CD14-positive monocyte (primary cell): ENCODE results near the gene RD3L. TPM values are rescaled to one million over a fixed set of nuclear protein-coding genes. Genes with fewer than 3 reads are reported as not detected.

ENCODE experiments used
- DNase-seq, 3 donors: peaks; one replicate each; pipeline ENCODE4 v3.0.0-alpha.2; 2011 to 2022
- H2AFZ ChIP-seq: 2 replicates; pipeline ENCODE4 v1.6.0; 2012; ENCODE audit warnings: mild to moderate bottlenecking, low read depth, low read length, inconsistent platforms; ENCODE audit not compliant: insufficient read depth, poor library complexity, severe bottlenecking
- H3K27ac ChIP-seq, 2 donors: 1 replicate in 1 of 2; 2 replicates in 1 of 2; pipeline ENCODE4 v1.5.1; 2012 to 2013; ENCODE audit warnings: low read length in 2 of 2, control low read depth in 1 of 2, inconsistent platforms in 1 of 2, low read depth in 1 of 2, mild to moderate bottlenecking in 1 of 2
- H3K27me3 ChIP-seq, 2 donors: one replicate each; pipeline versions ENCODE4 v1.6.0 to v1.6.1; 2011 to 2013; ENCODE audit warnings: low read length in 2 of 2; ENCODE audit not compliant: control insufficient read depth in 2 of 2, insufficient read depth in 2 of 2
- H3K36me3 ChIP-seq, 2 donors: replicated peaks in 1 of 2; 1 replicate in 1 of 2; 2 replicates in 1 of 2; pipeline versions ENCODE4 v1.5.1 to v1.6.1; 2012 to 2013; ENCODE audit warnings: low read length in 2 of 2, control low read depth in 1 of 2, inconsistent platforms in 1 of 2, mild to moderate bottlenecking in 1 of 2; ENCODE audit not compliant: insufficient read depth in 2 of 2, control insufficient read depth in 1 of 2
- H3K4me1 ChIP-seq, 2 donors: 1 replicate in 1 of 2; 2 replicates in 1 of 2; pipeline versions ENCODE4 v1.5.1 to v1.6.1; 2012 to 2013; ENCODE audit warnings: low read length in 2 of 2, control low read depth in 1 of 2, inconsistent platforms in 1 of 2, mild to moderate bottlenecking in 1 of 2, moderate library complexity in 1 of 2; ENCODE audit not compliant: insufficient read depth in 2 of 2, control insufficient read depth in 1 of 2
- H3K4me2 ChIP-seq: replicated peaks from 2 replicates; pipeline ENCODE3; 2012; ENCODE audit warnings: low read length, moderate library complexity, mild to moderate bottlenecking; ENCODE audit not compliant: poor library complexity, severe bottlenecking; ENCODE audit errors: extremely low read depth
- H3K4me3 ChIP-seq, 3 experiments: fragments of 200-600 bp in 1 of 3; sonication (generic) in 1 of 3; replicated peaks in 1 of 3; 1 replicate in 2 of 3; 2 replicates in 1 of 3; pipeline ENCODE4 v1.5.1; 2011 to 2013; ENCODE audit warnings: low read length in 3 of 3, mild to moderate bottlenecking in 3 of 3, control low read depth in 2 of 3, low read depth in 2 of 3, inconsistent platforms in 1 of 3, moderate library complexity in 1 of 3
- H3K79me2 ChIP-seq: 2 replicates; pipeline ENCODE4 v1.6.0; 2012; ENCODE audit warnings: mild to moderate bottlenecking, control low read depth, inconsistent platforms, low read length, moderate library complexity; ENCODE audit not compliant: insufficient read depth
- H3K9ac ChIP-seq: 2 replicates; pipeline ENCODE4 v1.6.0; 2017; ENCODE audit warnings: low read length, mild to moderate bottlenecking; ENCODE audit not compliant: insufficient read depth, poor library complexity, severe bottlenecking
- H3K9me3 ChIP-seq, 2 donors: replicated peaks in 1 of 2; 1 replicate in 1 of 2; 2 replicates in 1 of 2; pipeline versions ENCODE4 v1.5.1 to v1.6.1; 2012 to 2013; ENCODE audit warnings: low read length in 2 of 2, control low read depth in 1 of 2; ENCODE audit not compliant: control insufficient read depth in 1 of 2, insufficient read depth in 1 of 2
- H4K20me1 ChIP-seq: 2 replicates; pipeline ENCODE4 v1.6.0; 2012; ENCODE audit warnings: mild to moderate bottlenecking, low read length, control low read depth, moderate library complexity; ENCODE audit not compliant: insufficient read depth
- H3K27ac Mint-ChIP-seq, 7 donors: one replicate each; pipeline ENCODE4 v1.8.0; 2020; ENCODE audit warnings: mild to moderate bottlenecking in 7 of 7, mixed read lengths in 7 of 7, moderate library complexity in 6 of 7, inconsistent platforms in 2 of 7
- H3K27me3 Mint-ChIP-seq, 3 donors: one replicate each; pipeline ENCODE4 v1.8.0; 2021 to 2022; ENCODE audit warnings: low read depth in 3 of 3, mild to moderate bottlenecking in 3 of 3, mixed read lengths in 3 of 3, moderate library complexity in 3 of 3, inconsistent platforms in 1 of 3
- H3K36me3 Mint-ChIP-seq, 2 donors: one replicate each; pipeline ENCODE4 v1.8.0; 2020; ENCODE audit warnings: mixed read lengths in 2 of 2, inconsistent platforms in 1 of 2, mild to moderate bottlenecking in 1 of 2
- H3K4me1 Mint-ChIP-seq: one replicate; pipeline ENCODE4 v1.8.0; 2020; ENCODE audit warnings: mild to moderate bottlenecking, mixed read lengths
- H3K4me3 Mint-ChIP-seq, 2 donors: one replicate each; pipeline ENCODE4 v1.8.0; 2020; ENCODE audit warnings: mild to moderate bottlenecking in 2 of 2, mixed read lengths in 2 of 2, moderate library complexity in 1 of 2
- H3K9me3 Mint-ChIP-seq, 7 donors: one replicate each; pipeline ENCODE4 v1.8.0; 2020 to 2022; ENCODE audit warnings: mixed read lengths in 7 of 7, mild to moderate bottlenecking in 6 of 7, moderate library complexity in 6 of 7, inconsistent platforms in 2 of 7
- WGBS: methylation state at CpG from one replicate; pipeline ENCODE4 v1.1.5; 2013; ENCODE audit warnings: missing lambda C conversion rate; ENCODE audit not compliant: insufficient coverage; 5-methylcytosine and 5-hydroxymethylcytosine counted together
- intact Hi-C, 2 donors: fragments of 100-400 bp; cut with micrococcal nuclease; formaldehyde crosslinking; loops; one replicate each; pipeline versions ENCODE4 v1.15.0 to v1.15.1; 2023
- polyA plus RNA-seq, 3 donors: library from polyadenylated mRNA; depleted of rRNA in 1 of 3; unstranded in 2 of 3; stranded (reverse) in 1 of 3; fragments of 300-500 nt in 2 of 3; fragments of >200 nt in 1 of 3; fragmentation: Illumina TruSeq in 2 of 3; gene quantifications; 1 replicate in 2 of 3; 2 replicates in 1 of 3; pipeline ENCODE4 v1.2.3, GENCODE V29; 2012 to 2021
- TF ChIP-seq, protein P1 (sequence below): fragments of 200-600 bp; IDR thresholded peaks from one replicate; pipeline ENCODE4 v1.8.0; 2022; ENCODE audit warnings: antibody characterized with exemption, mild to moderate bottlenecking

Gene RD3L
- polyA plus RNA-seq, 3 donors: not detected

DNA sequence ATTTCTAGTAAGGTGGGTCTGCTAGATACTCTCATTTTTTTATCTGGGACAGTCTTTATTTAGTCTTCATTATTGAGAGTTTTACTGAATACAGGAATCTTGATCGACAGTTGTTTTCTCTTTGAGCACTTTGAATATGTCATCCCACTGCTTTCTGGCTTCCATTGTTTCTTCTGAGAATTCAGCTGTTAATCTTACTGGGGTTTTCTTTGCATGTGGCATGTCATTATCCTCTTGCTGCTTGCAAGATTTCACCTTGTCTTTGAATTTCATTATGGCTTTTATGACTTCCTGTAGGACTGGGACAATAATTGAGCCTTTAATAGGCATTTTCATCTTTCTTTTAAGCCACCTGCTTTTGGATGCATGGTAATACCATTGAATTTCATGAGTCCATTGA, 46.7 kb upstream of the RD3L start:
- no peaks in the 10 kb centered on the region for H3K4me1 Mint-ChIP-seq
- intact Hi-C loops: no loop called here
- WGBS: no CpG with 5 or more reads among the region's 1 CpG

DNA sequence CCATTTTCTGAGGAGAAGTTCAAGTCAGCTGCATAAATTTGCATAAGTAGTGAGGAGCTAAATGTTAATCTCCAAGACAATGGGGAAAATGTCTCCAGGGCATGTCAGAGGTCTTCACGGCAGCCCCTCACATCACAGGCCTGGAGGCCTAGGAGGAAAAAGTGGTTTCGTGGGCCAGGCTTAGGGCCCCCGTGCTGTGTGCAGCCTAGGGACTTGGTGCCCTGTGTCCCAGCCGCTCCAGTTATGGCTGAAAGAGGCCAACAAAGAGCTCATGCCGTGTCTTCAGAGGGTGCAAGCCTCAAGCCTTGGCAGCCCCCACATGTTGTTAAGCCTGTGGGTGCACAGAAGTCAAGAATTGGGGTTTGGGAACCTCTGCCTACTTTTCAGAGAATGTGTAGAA, 41.9 kb upstream of the RD3L start:
- no peak overlapping the region for H3K27ac Mint-ChIP-seq
- no peak overlapping the region for H3K4me2 ChIP-seq
- H3K36me3 Mint-ChIP-seq: peaks cover 52 to 85% of the 10 kb centered on the region in 2 donors
- H3K9ac ChIP-seq: no peak overlapping the region
- no peaks in the 10 kb centered on the region for H4K20me1 ChIP-seq
- WGBS: 93% methylated on average over 4 of the region's 5 CpGs
- H3K27ac ChIP-seq: no peak overlapping the region
- H3K4me3 ChIP-seq: no peak overlapping the region
- no peaks in the 10 kb centered on the region for H3K79me2 ChIP-seq
- no peaks in the 10 kb centered on the region for H3K4me1 Mint-ChIP-seq
- no peaks in the 10 kb centered on the region for H3K27me3 ChIP-seq
- no peak overlapping the region for H2AFZ ChIP-seq
- peaks cover 10 to 35% (median 19%) of the 10 kb centered on the region in 7 donors for H3K9me3 Mint-ChIP-seq
- H3K9me3 ChIP-seq: peaks cover 4 to 14% of the 10 kb centered on the region in 2 donors
- H3K4me1 ChIP-seq: no peaks in the 10 kb centered on the region
- H3K36me3 ChIP-seq: peaks cover 3 to 29% of the 10 kb centered on the region in 2 donors
- H3K4me3 Mint-ChIP-seq: no peak overlapping the region
- intact Hi-C loops: loop anchor here (5.0 kb wide), 2 partner anchors 82 to 177 kb away; no protein-coding TSS in a partner anchor
- no peak for DNase-seq
- TF ChIP-seq, protein P1, sequence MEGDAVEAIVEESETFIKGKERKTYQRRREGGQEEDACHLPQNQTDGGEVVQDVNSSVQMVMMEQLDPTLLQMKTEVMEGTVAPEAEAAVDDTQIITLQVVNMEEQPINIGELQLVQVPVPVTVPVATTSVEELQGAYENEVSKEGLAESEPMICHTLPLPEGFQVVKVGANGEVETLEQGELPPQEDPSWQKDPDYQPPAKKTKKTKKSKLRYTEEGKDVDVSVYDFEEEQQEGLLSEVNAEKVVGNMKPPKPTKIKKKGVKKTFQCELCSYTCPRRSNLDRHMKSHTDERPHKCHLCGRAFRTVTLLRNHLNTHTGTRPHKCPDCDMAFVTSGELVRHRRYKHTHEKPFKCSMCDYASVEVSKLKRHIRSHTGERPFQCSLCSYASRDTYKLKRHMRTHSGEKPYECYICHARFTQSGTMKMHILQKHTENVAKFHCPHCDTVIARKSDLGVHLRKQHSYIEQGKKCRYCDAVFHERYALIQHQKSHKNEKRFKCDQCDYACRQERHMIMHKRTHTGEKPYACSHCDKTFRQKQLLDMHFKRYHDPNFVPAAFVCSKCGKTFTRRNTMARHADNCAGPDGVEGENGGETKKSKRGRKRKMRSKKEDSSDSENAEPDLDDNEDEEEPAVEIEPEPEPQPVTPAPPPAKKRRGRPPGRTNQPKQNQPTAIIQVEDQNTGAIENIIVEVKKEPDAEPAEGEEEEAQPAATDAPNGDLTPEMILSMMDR: no peak
- peaks cover 0 to 6% (median 0%) of the 10 kb centered on the region in 3 donors for H3K27me3 Mint-ChIP-seq

More for the DNA sequence above, 46.7 kb upstream of the RD3L start:
- Mint-ChIP-seq H3K36me3 (peaks cover 55 to 89% of the 10 kb centered on the region in 2 donors), H3K9me3 (peaks cover 15 to 37% (median 21%) of the 10 kb centered on the region in 7 donors), H3K4me3 (no peak overlapping the region), H3K27ac (no peak overlapping the region), H3K27me3 (peaks cover 0 to 6% (median 2%) of the 10 kb centered on the region in 3 donors)
- H4K20me1 ChIP-seq: no peaks in the 10 kb centered on the region
- no peak overlapping the region for H3K4me3 ChIP-seq
- H3K9ac ChIP-seq: no peak overlapping the region
- no peaks in the 10 kb centered on the region for H3K79me2 ChIP-seq
- H3K36me3 ChIP-seq: peaks cover 0 to 47% of the 10 kb centered on the region in 2 donors
- no peak overlapping the region for H3K4me2 ChIP-seq
- H3K9me3 ChIP-seq: peaks cover 6 to 22% of the 10 kb centered on the region in 2 donors
- no peaks in the 10 kb centered on the region for H3K27me3 ChIP-seq
- H2AFZ ChIP-seq: no peak overlapping the region
- H3K27ac ChIP-seq: no peak overlapping the region
- no peaks in the 10 kb centered on the region for H3K4me1 ChIP-seq
- TF ChIP-seq, protein P1: no peak
- DNase-seq: no peak
